ENCODE data around the gene JAKMIP2. TPM values are rescaled to one million over a fixed set of nuclear protein-coding genes. Genes with fewer than 3 reads are reported as not detected.

Gene JAKMIP2
- total RNA-seq, 3 donors from 2014 or later (not counting 1 experiment from before 2014, with no cell fraction given): 12.2 to 16.1 (median 14.9) TPM

DNA sequence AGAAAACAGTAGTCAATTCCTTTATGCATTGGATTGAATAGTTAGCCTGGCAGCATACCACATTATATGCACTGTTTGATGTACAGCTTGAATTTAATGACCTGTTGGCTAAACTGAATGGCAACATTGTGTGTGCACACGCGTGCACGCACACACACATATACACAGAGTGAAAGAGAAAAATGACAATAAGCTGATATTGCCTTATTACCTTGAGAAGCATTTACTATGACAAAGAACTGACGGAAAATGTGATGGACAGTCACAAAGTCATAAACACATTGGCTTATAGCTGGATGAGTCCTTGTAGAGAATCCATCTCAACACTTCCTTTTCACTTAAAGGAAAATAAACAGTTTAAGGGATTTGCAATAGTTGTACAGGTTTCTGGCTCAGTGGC, 15.5 kb downstream of the JAKMIP2 start:
- Histone ChIP-seq H3K27me3 (ENCODE audit: control insufficient read depth, insufficient read depth, low read length) (no peaks in the 10 kb centered on the region), H3K9me3 (ENCODE audit: control insufficient read depth, insufficient read depth, low read length) (no peaks in the 10 kb centered on the region), H3K4me1 (ENCODE audit: control insufficient read depth, insufficient read depth, low read length) (no peaks in the 10 kb centered on the region), H3K36me3 (ENCODE audit: control insufficient read depth, insufficient read depth, low read length) (no peaks in the 10 kb centered on the region), H3K4me3 (ENCODE audit: low read length) (no peak overlapping the region), H3K27ac (ENCODE audit: low read length) (no peak overlapping the region)
- no peak for DNase-seq
- H3K27me3 Mint-ChIP-seq (ENCODE audit: low read depth in 2 of 2): no peaks in the 10 kb centered on the region
- no peaks in the 10 kb centered on the region for H3K36me3 Mint-ChIP-seq
- peaks cover 30 to 36% of the 10 kb centered on the region in 2 donors for H3K4me1 Mint-ChIP-seq
- no peak for ATAC-seq
- H3K4me3 Mint-ChIP-seq: no peak overlapping the region
- 100% methylated on average over 3 of the region's 4 CpGs for WGBS (ENCODE audit: insufficient coverage)
- intact Hi-C loops (cut with micrococcal nuclease): no loop called here
- TF ChIP-seq, protein P1, sequence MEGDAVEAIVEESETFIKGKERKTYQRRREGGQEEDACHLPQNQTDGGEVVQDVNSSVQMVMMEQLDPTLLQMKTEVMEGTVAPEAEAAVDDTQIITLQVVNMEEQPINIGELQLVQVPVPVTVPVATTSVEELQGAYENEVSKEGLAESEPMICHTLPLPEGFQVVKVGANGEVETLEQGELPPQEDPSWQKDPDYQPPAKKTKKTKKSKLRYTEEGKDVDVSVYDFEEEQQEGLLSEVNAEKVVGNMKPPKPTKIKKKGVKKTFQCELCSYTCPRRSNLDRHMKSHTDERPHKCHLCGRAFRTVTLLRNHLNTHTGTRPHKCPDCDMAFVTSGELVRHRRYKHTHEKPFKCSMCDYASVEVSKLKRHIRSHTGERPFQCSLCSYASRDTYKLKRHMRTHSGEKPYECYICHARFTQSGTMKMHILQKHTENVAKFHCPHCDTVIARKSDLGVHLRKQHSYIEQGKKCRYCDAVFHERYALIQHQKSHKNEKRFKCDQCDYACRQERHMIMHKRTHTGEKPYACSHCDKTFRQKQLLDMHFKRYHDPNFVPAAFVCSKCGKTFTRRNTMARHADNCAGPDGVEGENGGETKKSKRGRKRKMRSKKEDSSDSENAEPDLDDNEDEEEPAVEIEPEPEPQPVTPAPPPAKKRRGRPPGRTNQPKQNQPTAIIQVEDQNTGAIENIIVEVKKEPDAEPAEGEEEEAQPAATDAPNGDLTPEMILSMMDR (IDR thresholded peaks at IDR 0.05): no peak
- no peak overlapping the region for H3K27ac Mint-ChIP-seq
- H3K9me3 Mint-ChIP-seq: no peaks in the 10 kb centered on the region

DNA sequence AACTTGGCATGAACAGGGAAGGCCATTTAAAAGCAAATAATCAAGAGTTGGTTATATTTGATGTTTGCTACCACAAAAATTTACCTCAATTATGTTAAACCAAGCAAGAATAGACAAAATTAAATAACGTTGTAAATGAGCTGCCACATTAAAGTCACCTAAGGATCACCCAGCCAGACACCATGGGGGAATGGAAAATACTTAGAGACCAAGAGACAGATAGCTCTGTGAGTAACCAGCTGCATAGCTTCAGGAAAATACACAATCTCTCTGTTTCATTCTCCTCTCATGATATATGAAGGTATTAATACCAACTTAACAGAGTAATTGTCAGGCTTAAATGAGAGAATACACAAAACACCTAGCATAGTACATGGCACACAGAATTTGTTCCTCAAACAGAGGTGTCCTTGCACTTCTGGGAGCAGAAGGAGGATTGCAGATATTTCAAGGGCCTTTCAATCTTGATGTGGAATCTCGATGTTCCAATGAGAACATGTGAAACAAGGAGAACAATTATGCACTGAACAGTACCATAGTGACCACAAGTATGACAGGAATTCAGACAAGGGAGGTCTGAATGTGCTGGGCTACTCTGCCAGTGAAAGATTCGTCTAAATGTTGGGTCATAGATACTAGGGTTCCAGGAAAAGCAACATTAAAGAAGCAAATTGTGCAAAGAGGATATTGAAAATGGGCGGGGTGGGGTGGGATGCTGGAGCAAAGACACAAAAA, 18.6 kb downstream of the JAKMIP2 start:
- Mint-ChIP-seq H3K4me3 (no peak overlapping the region), H3K4me1 (peaks cover 30 to 34% of the 10 kb centered on the region in 2 donors), H3K9me3 (no peaks in the 10 kb centered on the region), H3K27me3 (ENCODE audit: low read depth in 2 of 2) (no peaks in the 10 kb centered on the region), H3K36me3 (no peaks in the 10 kb centered on the region), H3K27ac (no peak overlapping the region)
- Histone ChIP-seq H3K9me3 (ENCODE audit: control insufficient read depth, insufficient read depth, low read length) (no peaks in the 10 kb centered on the region), H3K27me3 (ENCODE audit: control insufficient read depth, insufficient read depth, low read length) (no peaks in the 10 kb centered on the region), H3K27ac (ENCODE audit: low read length) (no peak overlapping the region), H3K4me1 (ENCODE audit: control insufficient read depth, insufficient read depth, low read length) (no peaks in the 10 kb centered on the region), H3K4me3 (ENCODE audit: low read length) (no peak overlapping the region), H3K36me3 (ENCODE audit: control insufficient read depth, insufficient read depth, low read length) (no peaks in the 10 kb centered on the region)
- ATAC-seq (no peak), DNase-seq (no peak)
- intact Hi-C loops (cut with micrococcal nuclease): no loop called here
- WGBS (ENCODE audit: insufficient coverage): 89% methylated on average over 3 of the region's 4 CpGs
- TF ChIP-seq, protein P1 (IDR thresholded peaks at IDR 0.05): no peak

DNA sequence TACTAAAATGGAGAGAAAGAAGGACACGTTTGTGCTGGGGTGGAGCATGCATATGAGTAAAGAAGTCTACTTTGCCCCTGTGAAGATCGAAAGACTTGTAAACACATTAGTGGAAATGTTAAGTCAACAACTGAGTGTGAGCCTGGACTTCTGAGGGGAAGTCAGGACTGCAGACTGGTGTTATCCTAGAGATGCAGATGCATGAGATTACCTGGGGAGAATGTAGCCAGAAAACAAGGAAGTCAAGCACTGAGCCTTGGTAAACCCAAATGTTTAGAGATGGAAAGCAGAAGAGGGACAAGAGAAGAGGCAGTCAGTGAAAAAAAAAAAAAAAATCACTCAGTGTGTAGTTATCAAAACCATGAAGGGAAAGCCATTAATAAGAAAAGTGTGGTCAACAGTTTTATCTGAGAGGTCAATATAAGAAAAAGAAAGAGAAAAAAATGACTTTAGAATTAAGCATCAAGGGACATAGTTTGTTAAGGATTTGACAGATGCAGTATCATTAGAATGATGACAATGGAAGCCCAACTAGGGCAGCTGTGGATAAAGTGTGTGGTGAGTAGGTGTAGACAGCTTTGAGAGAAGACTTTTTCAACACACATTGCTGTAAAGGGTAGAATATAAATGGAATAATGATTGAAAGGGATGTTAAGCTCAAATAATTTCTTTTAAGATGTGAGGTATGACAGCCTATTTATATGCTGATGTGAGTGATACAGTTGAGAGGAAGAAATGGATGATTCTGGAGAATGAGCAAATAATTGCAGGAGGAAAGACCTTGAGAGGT, 22.2 kb downstream of the JAKMIP2 start:
- intact Hi-C loops (cut with micrococcal nuclease): no loop called here
- Histone ChIP-seq H3K9me3 (ENCODE audit: control insufficient read depth, insufficient read depth, low read length) (no peaks in the 10 kb centered on the region), H3K4me1 (ENCODE audit: control insufficient read depth, insufficient read depth, low read length) (no peaks in the 10 kb centered on the region), H3K27ac (ENCODE audit: low read length) (no peak overlapping the region), H3K27me3 (ENCODE audit: control insufficient read depth, insufficient read depth, low read length) (no peaks in the 10 kb centered on the region), H3K4me3 (ENCODE audit: low read length) (no peak overlapping the region), H3K36me3 (ENCODE audit: control insufficient read depth, insufficient read depth, low read length) (no peaks in the 10 kb centered on the region)
- WGBS (ENCODE audit: insufficient coverage): 77% methylated on average over 2 of the region's 2 CpGs
- Mint-ChIP-seq H3K4me1 (peaks cover 13 to 15% of the 10 kb centered on the region in 2 donors), H3K27ac (no peak overlapping the region), H3K9me3 (no peaks in the 10 kb centered on the region), H3K4me3 (no peak overlapping the region), H3K27me3 (ENCODE audit: low read depth in 2 of 2) (no peaks in the 10 kb centered on the region), H3K36me3 (no peaks in the 10 kb centered on the region)
- TF ChIP-seq, protein P1 (IDR thresholded peaks at IDR 0.05): no peak
- ATAC-seq (no peak), DNase-seq (no peak)
